Mucosa of rectum (tissue), 2 donors: ENCODE measurements around the gene RFPL1.
"Not testable (repeated sequence)": the region's sequence is repeated elsewhere in the genome, so short reads cannot be mapped to it uniquely, and the experiment has no call there.

ENCODE experiments used
- H3K27ac ChIP-seq, 2 donors: one replicate each; pipeline ENCODE4 v1.7.0; 2013; ENCODE audit warnings: inconsistent platforms in 2 of 2, low read depth in 2 of 2, low read length in 2 of 2
- H3K27me3 ChIP-seq, 2 donors: one replicate each; pipeline ENCODE4 v1.7.0; 2013; ENCODE audit warnings: low read length in 2 of 2; ENCODE audit not compliant: control insufficient read depth in 2 of 2, insufficient read depth in 2 of 2
- H3K36me3 ChIP-seq, 2 donors: one replicate each; pipeline ENCODE4 v1.7.0; 2013; ENCODE audit warnings: low read length in 2 of 2; ENCODE audit not compliant: control insufficient read depth in 2 of 2, insufficient read depth in 2 of 2
- H3K4me1 ChIP-seq, 2 donors: one replicate each; pipeline ENCODE4 v1.7.0; 2013; ENCODE audit warnings: low read length in 2 of 2, mild to moderate bottlenecking in 1 of 2; ENCODE audit not compliant: control insufficient read depth in 2 of 2, insufficient read depth in 2 of 2
- H3K4me3 ChIP-seq, 2 donors: one replicate each; pipeline ENCODE4 v1.7.0; 2013; ENCODE audit warnings: low read length in 2 of 2
- H3K9ac ChIP-seq, 2 donors: one replicate each; pipeline ENCODE4 v1.7.0; 2013; ENCODE audit warnings: low read length in 2 of 2, low read depth in 1 of 2, mild to moderate bottlenecking in 1 of 2
- H3K9me3 ChIP-seq, 2 donors: one replicate each; pipeline ENCODE4 v1.7.0; 2013; ENCODE audit warnings: low read length in 2 of 2; ENCODE audit not compliant: control insufficient read depth in 2 of 2
- donor health status: healthy.
- donor health status: Normal muscosa, but diverticular disease.

Gene RFPL1

GRCh38 chr22:29438283-29438682 lies at the start of gene RFPL1:
RFPL1 (plus strand) TSS chr22:29438583.
- not testable (repeated sequence) for H3K9me3 ChIP-seq, H3K36me3 ChIP-seq, H3K27me3 ChIP-seq, H3K9ac ChIP-seq, H3K27ac ChIP-seq, H3K4me1 ChIP-seq, H3K4me3 ChIP-seq

- H3K9me3 ChIP-seq = no peaks in the 10 kb centered on the region
- H3K4me3 ChIP-seq = peak overlapping the region; percentile 68 to 74
- peak overlapping the region; percentile 9 to 81 for H3K27ac ChIP-seq
- no peaks in the 10 kb centered on the region for H3K27me3 ChIP-seq
- peak overlapping the region; percentile 58 to 79 for H3K9ac ChIP-seq
- H3K36me3 ChIP-seq = peaks cover 0 to 1% of the 10 kb centered on the region in 2 donors
- peaks cover 22 to 45% of the 10 kb centered on the region in 2 donors for H3K4me1 ChIP-seq
Observed at GRCh38 chr22:29388759-29389090, 49.7 kb upstream of the RFPL1 start.

GRCh38 chr22:29390270-29390669 lies 48.1 kb upstream of the RFPL1 start:
- Histone ChIP-seq H3K9ac (no peak overlapping the region), H3K4me1 (peaks cover 17 to 34% of the 10 kb centered on the region in 2 donors)

GRCh38 chr22:29391546-29391945 lies 46.8 kb upstream of the RFPL1 start:
- Histone ChIP-seq H3K4me1 (peaks cover 17 to 22% of the 10 kb centered on the region in 2 donors), H3K27ac (no peak overlapping the region), H3K9ac (no peak overlapping the region), H3K36me3 (no peaks in the 10 kb centered on the region), H3K27me3 (no peaks in the 10 kb centered on the region), H3K4me3 (no peak overlapping the region), H3K9me3 (no peaks in the 10 kb centered on the region)

More at GRCh38 chr22:29390270-29390669, 48.1 kb upstream of the RFPL1 start:
- H3K36me3 ChIP-seq = no peaks in the 10 kb centered on the region
- no peak overlapping the region for H3K4me3 ChIP-seq
- no peak overlapping the region for H3K27ac ChIP-seq
- H3K9me3 ChIP-seq = no peaks in the 10 kb centered on the region
- H3K27me3 ChIP-seq = no peaks in the 10 kb centered on the region

- Histone ChIP-seq H3K9ac (no peak overlapping the region), H3K4me3 (no peak overlapping the region)
Observed at GRCh38 chr22:29393019-29393608, 45.3 kb upstream of the RFPL1 start.

GRCh38 chr22:29394931-29395581 lies 43.3 kb upstream of the RFPL1 start:
- no peak overlapping the region for H3K27ac ChIP-seq

More at GRCh38 chr22:29393019-29393608, 45.3 kb upstream of the RFPL1 start:
- H3K4me1 ChIP-seq = peaks cover 12 to 14% of the 10 kb centered on the region in 2 donors
- no peak overlapping the region for H3K27ac ChIP-seq
- no peaks in the 10 kb centered on the region for H3K27me3 ChIP-seq
- no peaks in the 10 kb centered on the region for H3K36me3 ChIP-seq
- H3K9me3 ChIP-seq = no peaks in the 10 kb centered on the region

GRCh38 chr22:29396126-29396525 lies 42.3 kb upstream of the RFPL1 start:
- H3K9me3 ChIP-seq = no peaks in the 10 kb centered on the region
- H3K4me1 ChIP-seq = peaks cover 5 to 8% of the 10 kb centered on the region in 2 donors
- no peak overlapping the region for H3K4me3 ChIP-seq
- no peaks in the 10 kb centered on the region for H3K27me3 ChIP-seq
- H3K9ac ChIP-seq = no peak overlapping the region
- no peak overlapping the region for H3K27ac ChIP-seq
- H3K36me3 ChIP-seq = no peaks in the 10 kb centered on the region

More at GRCh38 chr22:29394931-29395581, 43.3 kb upstream of the RFPL1 start:
- no peaks in the 10 kb centered on the region for H3K36me3 ChIP-seq
- H3K4me3 ChIP-seq = no peak overlapping the region
- H3K9me3 ChIP-seq = no peaks in the 10 kb centered on the region
- no peaks in the 10 kb centered on the region for H3K27me3 ChIP-seq
- peaks cover 5 to 8% of the 10 kb centered on the region in 2 donors for H3K4me1 ChIP-seq
- no peak overlapping the region for H3K9ac ChIP-seq

- Histone ChIP-seq H3K9ac (no peak overlapping the region), H3K9me3 (no peaks in the 10 kb centered on the region), H3K4me1 (peaks cover 5 to 7% of the 10 kb centered on the region in 2 donors), H3K4me3 (no peak overlapping the region), H3K27me3 (no peaks in the 10 kb centered on the region), H3K27ac (no peak overlapping the region), H3K36me3 (no peaks in the 10 kb centered on the region)
Observed at GRCh38 chr22:29397791-29398190, 40.6 kb upstream of the RFPL1 start.

GRCh38 chr22:29400576-29400975 lies 37.8 kb upstream of the RFPL1 start:
- H3K27ac ChIP-seq = no peak overlapping the region
- no peak overlapping the region for H3K4me3 ChIP-seq
- H3K9ac ChIP-seq = no peak overlapping the region
- H3K9me3 ChIP-seq = no peaks in the 10 kb centered on the region
- H3K4me1 ChIP-seq = no peaks in the 10 kb centered on the region
- H3K36me3 ChIP-seq = no peaks in the 10 kb centered on the region
- H3K27me3 ChIP-seq = no peaks in the 10 kb centered on the region

- not testable (repeated sequence) for H3K9ac ChIP-seq, H3K27me3 ChIP-seq, H3K4me1 ChIP-seq, H3K4me3 ChIP-seq, H3K27ac ChIP-seq, H3K9me3 ChIP-seq, H3K36me3 ChIP-seq
Observed at GRCh38 chr22:29401538-29401937, 36.8 kb upstream of the RFPL1 start.
